ENCODE measurements around the gene EEF1AKMT3.

The EEF1AKMT3 gene

GRCh38 chr12:57829025-57829777, 56.8 kb downstream of the EEF1AKMT3 start:
- peaks cover 53% of the 10 kb centered on the region for H3K36me3 Mint-ChIP-seq (ENCODE audit: low read depth)
- H3K27me3 Mint-ChIP-seq = no peaks in the 10 kb centered on the region
- no peaks in the 10 kb centered on the region for H3K9me3 Mint-ChIP-seq
- H3K4me3 Mint-ChIP-seq = no peak overlapping the region
- peak overlapping the region; percentile 71 for H3K27ac Mint-ChIP-seq
- DNase-seq = no peak
- H3K4me1 Mint-ChIP-seq (ENCODE audit: low read depth) = peaks cover 47% of the 10 kb centered on the region

DNA sequence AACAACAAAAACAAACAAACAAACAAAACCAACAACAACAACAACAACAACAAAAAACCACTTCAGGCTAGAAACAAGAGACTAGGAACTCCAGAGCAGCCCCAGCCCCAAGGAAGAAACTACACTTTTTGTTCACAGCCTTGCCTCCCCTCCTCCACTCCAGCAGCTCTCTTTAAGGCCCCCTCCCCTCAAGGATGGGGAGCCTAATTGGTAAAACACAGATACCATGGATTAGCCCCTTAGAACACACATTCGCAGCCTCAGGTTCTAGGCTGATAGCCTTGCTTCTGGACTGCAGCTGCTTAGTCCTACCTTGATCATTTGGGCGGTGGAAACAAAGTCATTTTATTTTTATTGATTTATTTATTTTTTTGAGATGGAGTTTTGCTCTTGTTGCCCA, 58.0 kb downstream of the EEF1AKMT3 start:
- peak overlapping the region; percentile 71 for H3K27ac Mint-ChIP-seq
- H3K4me3 Mint-ChIP-seq = no peak overlapping the region
- H3K27me3 Mint-ChIP-seq = no peaks in the 10 kb centered on the region
- peaks cover 56% of the 10 kb centered on the region for H3K4me1 Mint-ChIP-seq (ENCODE audit: low read depth)
- DNase-seq = no peak
- no peaks in the 10 kb centered on the region for H3K9me3 Mint-ChIP-seq
- H3K36me3 Mint-ChIP-seq (ENCODE audit: low read depth) = peaks cover 41% of the 10 kb centered on the region

Measured in activated T-cell treated with anti-CD3 and anti-CD28 coated beads, Interleukin-2, amount 50 U/mL, for 24 hours (primary cell).